Stimulated activated CD8-positive, alpha-beta memory T cell treated with anti-CD3 and anti-CD28 coated beads, Interleukin-4, amount 100 ng/mL, for 1 hour (primary cell): Measurements from ENCODE around the gene DCP1A.
"Not testable (repeated sequence)": the region's sequence is repeated elsewhere in the genome, so short reads cannot be mapped to it uniquely, and the experiment has no call there.

Experiments
- DNase-seq, 2 donors: peaks; one replicate each; pipeline ENCODE4 v3.0.0-alpha.2; 2020; ENCODE audit warnings: low read depth in 2 of 2, low spot score in 1 of 2

DCP1A gene

DNA sequence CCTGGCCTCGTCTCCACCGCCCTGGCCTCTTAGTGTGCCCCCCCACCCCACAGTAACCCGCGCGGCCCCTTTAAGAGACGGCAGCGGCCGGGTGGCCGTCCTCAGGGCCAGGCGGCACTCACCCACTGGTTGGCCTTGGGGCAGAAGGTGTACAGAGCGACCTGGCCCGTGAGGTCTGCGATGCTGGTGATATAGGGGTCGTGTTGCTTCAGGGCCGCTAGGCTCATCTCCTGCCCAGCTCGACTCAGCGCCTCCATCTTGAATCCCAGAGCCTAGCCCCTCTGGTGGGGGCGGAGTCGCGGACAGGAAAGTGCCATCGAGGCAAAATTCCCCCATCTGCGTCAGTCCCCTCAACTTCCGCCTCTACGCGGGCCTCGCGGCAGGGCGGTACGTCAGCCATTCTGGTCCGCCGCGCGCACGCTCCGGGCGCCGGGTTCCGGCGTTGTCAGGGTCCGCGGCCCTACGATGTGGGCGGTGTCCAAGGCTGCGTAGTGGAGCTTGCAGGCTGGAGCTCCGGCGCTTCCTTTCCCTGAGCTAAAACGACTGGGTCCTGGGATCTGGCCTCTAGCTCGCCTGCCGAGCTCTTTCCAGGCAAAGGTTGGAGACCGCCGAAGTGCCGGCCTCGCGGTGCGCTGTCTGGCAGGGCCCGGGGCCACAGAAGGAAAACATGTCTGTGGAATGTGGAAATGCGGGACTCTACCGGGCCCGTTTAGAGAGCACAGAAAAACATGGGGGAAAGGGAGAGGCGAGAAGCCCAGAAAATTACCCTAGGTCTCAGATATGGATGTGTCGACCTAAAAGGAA lies at the start of gene DCP1A:
TSS of gene DCP1A (minus strand) at position 283 of the 804 bp plus-strand sequence. CDS start at position 257, 26 bp downstream.
- DNase-seq: peak; percentile 87 to 88

- DNase-seq: no peak
Measured at GRCh38 chr3:53384465-53385423, 37.4 kb upstream of the DCP1A start.

- no peak for DNase-seq
Measured at GRCh38 chr3:53382106-53382505, 34.8 kb upstream of the DCP1A start.

DNA sequence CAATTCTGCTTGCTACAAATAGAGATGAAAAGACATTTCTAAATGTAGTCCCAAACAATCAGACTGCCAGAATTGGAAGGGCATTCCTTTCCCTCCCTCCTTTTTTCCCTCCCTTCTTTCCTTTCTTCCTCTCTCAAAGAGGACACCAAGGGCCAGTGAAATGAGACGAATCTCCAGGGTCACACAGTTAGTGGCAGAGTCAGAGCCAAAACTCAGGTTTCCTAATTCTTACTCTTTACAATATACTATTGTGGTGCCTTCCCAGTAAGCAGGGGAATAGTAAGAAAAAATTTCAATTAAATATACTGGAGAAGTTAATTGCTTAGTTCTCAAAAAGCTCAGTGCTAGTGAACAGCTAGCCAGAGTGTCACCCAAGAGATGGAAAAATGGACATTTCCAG lies 33.0 kb upstream of the DCP1A start:
- no peak for DNase-seq

- DNase-seq: no peak
Measured at GRCh38 chr3:53379898-53380297, 32.6 kb upstream of the DCP1A start.

GRCh38 chr3:53377794-53378193 lies 30.5 kb upstream of the DCP1A start:
- no peak for DNase-seq

DNA sequence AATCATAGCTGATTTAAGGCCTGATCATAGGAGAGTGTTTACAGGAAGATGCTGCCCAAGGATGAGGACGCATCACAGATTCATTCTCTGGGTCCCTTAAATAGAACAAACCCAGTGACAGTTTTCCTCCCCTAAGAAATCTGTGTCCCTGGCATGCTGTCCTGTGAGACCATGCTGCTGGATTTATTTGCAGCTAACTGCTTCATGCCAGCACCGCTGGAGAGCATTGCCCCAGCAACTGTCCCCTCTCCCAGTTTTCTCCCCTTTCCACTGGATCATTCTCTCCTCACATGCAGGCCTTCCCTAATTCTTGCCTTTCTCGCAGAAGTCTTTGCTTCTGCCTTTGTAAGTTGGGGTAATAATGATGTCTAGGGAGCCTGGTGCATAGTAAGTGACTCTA lies 29.3 kb upstream of the DCP1A start:
- DNase-seq: no peak

DNA sequence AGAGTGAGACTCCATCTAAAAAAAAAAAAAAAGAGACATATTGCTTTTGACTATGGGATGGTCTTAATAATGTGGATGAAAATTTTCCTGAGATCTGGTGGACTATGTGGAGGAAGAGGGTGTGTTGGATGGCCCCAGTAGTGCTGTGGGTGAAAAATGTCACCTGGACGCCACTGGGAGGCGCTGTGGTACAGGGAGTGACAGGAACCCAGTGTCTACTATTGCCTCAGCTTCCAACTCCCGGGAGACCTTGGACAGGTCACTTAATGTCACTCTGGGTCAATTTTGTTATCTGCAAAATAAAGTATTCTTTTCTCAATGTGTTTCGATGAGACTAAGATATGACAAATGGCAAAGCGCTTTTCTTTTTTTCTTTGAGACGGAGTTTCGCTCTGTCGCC lies 27.7 kb upstream of the DCP1A start:
- DNase-seq: peak in 1 of 2 donors; percentile 3

GRCh38 chr3:53370719-53371118 lies 23.4 kb upstream of the DCP1A start:
- DNase-seq: not testable (repeated sequence)

GRCh38 chr3:53361852-53362251 lies 14.5 kb upstream of the DCP1A start:
- DNase-seq: no peak

GRCh38 chr3:53357458-53357857 lies 10.1 kb upstream of the DCP1A start:
- DNase-seq: no peak

DNA sequence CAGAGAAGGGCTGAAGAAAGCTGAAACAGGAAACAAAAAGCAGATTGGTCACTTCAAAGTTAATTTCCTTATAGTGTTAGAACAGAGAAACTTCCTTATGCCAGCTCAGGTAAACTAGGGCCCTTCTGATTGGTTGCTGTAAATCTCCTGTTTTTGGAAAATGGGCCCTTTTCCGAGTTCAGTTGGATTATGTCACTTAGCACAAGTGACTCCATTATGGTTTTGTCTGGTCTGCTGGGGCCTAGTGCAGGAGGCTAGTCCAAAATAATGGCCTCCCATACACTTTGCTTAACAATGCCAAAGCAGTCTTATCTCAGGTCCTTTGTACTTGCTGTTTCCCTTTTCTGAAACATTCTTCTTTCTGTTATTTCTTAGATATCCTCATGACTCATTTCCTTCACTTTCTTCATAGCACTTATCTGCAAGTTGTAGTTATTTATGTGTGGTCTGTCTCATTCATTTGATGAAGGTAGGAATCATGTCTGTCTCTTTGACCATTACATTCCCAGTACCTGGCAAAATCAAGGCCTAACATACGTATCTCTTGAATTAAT lies 7.7 kb upstream of the DCP1A start:
- DNase-seq: no peak

- DNase-seq: no peak
Measured at GRCh38 chr3:53353202-53353601, 5.9 kb upstream of the DCP1A start.

- DNase-seq: no peak
Measured at GRCh38 chr3:53350652-53351051, 3.3 kb upstream of the DCP1A start.

GRCh38 chr3:53348118-53348517 lies 775 bp upstream of the DCP1A start:
- not testable (repeated sequence) for DNase-seq

DNA sequence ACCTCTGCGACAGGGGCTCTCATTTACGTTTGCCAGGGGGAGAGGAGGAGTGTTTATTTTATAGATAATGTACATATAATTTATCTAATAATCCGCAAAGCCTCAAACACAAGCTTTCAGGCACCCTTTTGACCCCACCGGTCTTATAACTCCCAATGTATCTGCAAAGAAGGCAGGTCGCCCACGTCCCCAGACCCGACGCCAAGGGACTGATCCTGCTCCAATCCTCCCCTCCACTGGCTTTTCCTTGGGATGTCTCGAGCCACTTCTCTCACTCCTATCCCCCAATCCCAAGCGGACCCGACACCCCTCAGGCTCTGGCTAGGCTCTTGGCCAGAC lies 452 bp downstream of the DCP1A start:
- DNase-seq: no peak

- DNase-seq: no peak
Measured at GRCh38 chr3:53346514-53346913, 829 bp downstream of the DCP1A start.

DNA sequence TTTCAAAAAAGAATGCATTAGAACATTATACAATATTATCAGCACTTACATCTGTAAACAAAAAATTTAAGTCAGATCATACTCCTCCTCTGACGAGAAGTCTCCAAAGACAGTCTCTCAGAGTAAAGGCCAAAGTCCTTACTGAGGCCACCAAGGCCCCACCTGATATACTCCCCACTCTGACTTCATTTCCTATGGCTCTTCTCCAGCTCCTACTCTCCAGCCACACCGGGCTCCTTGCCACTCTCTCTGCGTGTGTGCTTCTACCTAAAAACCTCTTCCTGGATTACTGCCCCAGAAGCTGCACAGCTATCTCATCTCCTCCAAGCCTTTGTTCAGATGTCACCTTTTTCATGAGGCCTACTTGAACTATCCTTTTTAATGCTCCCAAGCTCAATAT lies 5.0 kb downstream of the DCP1A start:
- no peak for DNase-seq

DNA sequence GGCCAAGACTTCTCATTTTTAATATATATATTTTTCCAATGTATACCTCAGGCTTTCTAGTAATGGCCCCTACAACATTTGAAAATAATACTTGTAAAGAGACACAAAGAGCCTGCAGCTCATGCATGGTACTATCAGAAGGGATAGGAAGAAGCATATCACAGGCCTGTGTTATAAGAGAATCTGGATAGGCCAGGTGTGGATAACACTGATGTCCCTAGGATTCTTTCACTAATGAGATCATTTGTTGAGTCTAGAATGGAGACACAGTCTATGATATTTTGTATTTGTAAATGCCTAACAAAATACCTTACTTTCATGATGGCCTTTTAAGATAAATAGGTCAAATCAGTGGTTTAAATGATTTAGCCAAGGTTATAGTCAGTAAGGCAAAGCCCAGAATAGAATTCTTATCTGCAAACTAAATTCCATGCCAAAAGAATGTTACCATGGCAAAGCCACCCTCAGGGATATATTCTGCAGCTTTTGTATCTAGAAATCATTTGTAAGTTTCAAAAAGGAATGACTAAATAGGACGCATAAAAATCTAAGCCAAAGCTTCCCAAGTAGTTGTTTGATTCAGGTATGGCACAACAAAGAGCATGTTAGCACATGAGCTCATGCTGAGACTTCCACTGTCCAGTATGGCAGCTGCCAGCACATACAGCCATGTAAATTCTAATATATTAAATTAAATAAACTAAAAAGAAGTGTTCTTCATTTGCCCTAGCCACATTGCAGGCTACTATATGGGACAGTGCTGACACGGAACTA lies 10.0 kb downstream of the DCP1A start:
- DNase-seq: no peak

GRCh38 chr3:53334742-53335141 lies 12.6 kb downstream of the DCP1A start:
- no peak for DNase-seq

DNA sequence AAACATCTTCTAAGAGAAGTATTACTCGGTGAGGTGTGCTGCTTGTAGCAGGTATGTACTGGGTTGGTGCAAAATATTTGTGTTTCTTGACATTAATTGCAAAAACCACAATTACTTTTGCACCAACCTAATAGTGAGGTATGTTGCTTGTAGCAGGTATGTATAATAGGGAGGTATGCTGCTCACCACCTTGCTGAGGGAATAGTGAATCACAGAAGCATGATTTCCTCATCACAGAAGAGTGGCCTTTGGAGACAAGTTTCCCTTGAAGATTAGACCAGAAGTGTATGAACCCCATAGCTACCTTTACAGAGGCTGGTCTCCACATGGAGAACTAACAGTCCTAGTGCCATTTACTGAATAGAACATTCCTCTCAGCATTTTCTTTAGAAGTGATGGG lies 15.5 kb downstream of the DCP1A start:
- no peak for DNase-seq
